GM23338 (cell line): Measurements from ENCODE around the gene LDB1. TPM values are rescaled to one million over a fixed set of nuclear protein-coding genes. Genes with fewer than 3 reads are reported as not detected.
A peak's percentile ranks its signal among the peaks of the same experiment; 100 is the strongest.

ENCODE experiments used
- ATAC-seq: fragments of 200-7000 bp; cut with Tn5 transposase; 3 replicates; pipeline ENCODE4 v1.9.1; 2020
- DNase-seq: peaks from one replicate; pipeline ENCODE4 v3.0.0-alpha.2; 2015; ENCODE audit warnings: low spot score
- H2AFZ ChIP-seq: fragments of 200-600 bp; sonication (generic); 2 replicates; pipeline ENCODE4 v1.8.0; 2016; ENCODE audit warnings: antibody characterized with exemption, mild to moderate bottlenecking, moderate library complexity
- H3F3A ChIP-seq: fragments of 200-600 bp; sonication (generic); replicated peaks from 2 replicates; pipeline ENCODE4 v1.8.0; 2017; ENCODE audit warnings: antibody characterized with exemption, mixed run types, low read depth
- H3K27ac ChIP-seq: fragments of 200-600 bp; sonication (generic); 2 replicates; pipeline ENCODE4 v1.6.1; 2016; ENCODE audit warnings: low read depth
- H3K27me3 ChIP-seq: fragments of 200-600 bp; sonication (generic); 2 replicates; pipeline ENCODE4 v1.8.0; 2016; ENCODE audit warnings: mild to moderate bottlenecking, mixed run types, moderate library complexity; ENCODE audit not compliant: insufficient read depth
- H3K36me3 ChIP-seq: fragments of 200-600 bp; sonication (generic); 2 replicates; pipeline ENCODE4 v1.8.0; 2016; ENCODE audit warnings: mild to moderate bottlenecking; ENCODE audit not compliant: insufficient read depth
- H3K4me1 ChIP-seq: fragments of 200-600 bp; sonication (generic); 2 replicates; pipeline ENCODE4 v1.8.0; 2016; ENCODE audit warnings: mild to moderate bottlenecking, moderate library complexity; ENCODE audit not compliant: insufficient read depth
- H3K4me2 ChIP-seq: fragments of 200-600 bp; sonication (generic); 2 replicates; pipeline ENCODE4 v1.7.1; 2017; ENCODE audit warnings: mixed run types
- H3K4me3 ChIP-seq: fragments of 200-600 bp; sonication (generic); 2 replicates; pipeline ENCODE4 v1.6.1; 2016; ENCODE audit warnings: mixed run types
- H3K79me2 ChIP-seq: fragments of 200-600 bp; sonication (generic); replicated peaks from 2 replicates; pipeline ENCODE4 v1.8.0; 2017; ENCODE audit warnings: mild to moderate bottlenecking; ENCODE audit not compliant: insufficient read depth
- H3K9me2 ChIP-seq: fragments of 200-600 bp; sonication (generic); 2 replicates; pipeline ENCODE4 v1.8.0; 2017; ENCODE audit not compliant: insufficient read depth
- H4K20me1 ChIP-seq: fragments of 200-600 bp; sonication (generic); replicated peaks from 2 replicates; pipeline ENCODE4 v1.8.0; 2017; ENCODE audit warnings: mild to moderate bottlenecking; ENCODE audit not compliant: insufficient read depth
- H3K27ac Mint-ChIP-seq: 2 replicates; pipeline ENCODE4 v1.8.0; 2020; ENCODE audit warnings: inconsistent platforms, mild to moderate bottlenecking, moderate library complexity, mixed read lengths
- H3K27me3 Mint-ChIP-seq: 3 replicates; pipeline ENCODE4 v1.8.0; 2022; ENCODE audit warnings: low read depth, mild to moderate bottlenecking, moderate library complexity, mixed read lengths, inconsistent platforms; ENCODE audit not compliant: insufficient read depth, poor library complexity
- H3K36me3 Mint-ChIP-seq: 3 replicates; pipeline ENCODE4 v1.8.0; 2021; ENCODE audit warnings: low read depth, mild to moderate bottlenecking, inconsistent platforms, moderate library complexity, mixed read lengths
- H3K4me1 Mint-ChIP-seq: 3 replicates; pipeline ENCODE4 v1.8.0; 2020; ENCODE audit warnings: mild to moderate bottlenecking, inconsistent platforms, mixed read lengths
- H3K4me3 Mint-ChIP-seq: 3 replicates; pipeline ENCODE4 v1.8.0; 2021; ENCODE audit warnings: moderate library complexity, mild to moderate bottlenecking, inconsistent platforms, mixed read lengths
- H3K9me3 Mint-ChIP-seq: 3 replicates; pipeline ENCODE4 v1.8.0; 2020; ENCODE audit warnings: moderate library complexity, mild to moderate bottlenecking, inconsistent platforms, mixed read lengths
- CREB1 ChIP-seq: fragments of 250-450 bp; sonication (Bioruptor Pico); IDR thresholded peaks from 2 replicates; pipeline ENCODE4 v1.5.0; 2020; ENCODE audit warnings: low read depth, mild to moderate bottlenecking, moderate library complexity
- ETS1 ChIP-seq: IDR thresholded peaks from 2 replicates; pipeline ENCODE4 v1.6.1; 2016; ENCODE audit warnings: antibody characterized with exemption
- EZH2 ChIP-seq: fragments of 200-600 bp; sonication (generic); IDR thresholded peaks from one replicate; pipeline ENCODE4 v1.8.0; 2017; ENCODE audit warnings: antibody characterized with exemption, mild to moderate bottlenecking, low read depth; ENCODE audit not compliant: unreplicated experiment
- EZH2phosphoT487 ChIP-seq: fragments of 200-600 bp; sonication (generic); IDR thresholded peaks from one replicate; pipeline ENCODE4 v1.8.1; 2018; ENCODE audit warnings: antibody characterized with exemption; ENCODE audit not compliant: unreplicated experiment
- JUNB ChIP-seq: IDR thresholded peaks from one replicate; pipeline ENCODE4 v1.6.1; 2016; ENCODE audit warnings: antibody characterized with exemption; ENCODE audit not compliant: unreplicated experiment
- POLR2AphosphoS5 ChIP-seq: IDR thresholded peaks from 2 replicates; pipeline ENCODE4 v1.6.1; 2016; ENCODE audit warnings: antibody characterized with exemption, low read depth
- REST ChIP-seq: IDR thresholded peaks from one replicate; pipeline ENCODE4 v1.6.1; 2018; ENCODE audit warnings: antibody characterized with exemption; ENCODE audit not compliant: unreplicated experiment
- STAT1 ChIP-seq: IDR thresholded peaks from one replicate; pipeline ENCODE4 v1.6.1; 2016; ENCODE audit warnings: antibody characterized with exemption; ENCODE audit not compliant: unreplicated experiment
- ZNF114 ChIP-seq: fragments of 250-450 bp; sonication (Bioruptor Pico); IDR thresholded peaks from 2 replicates; pipeline ENCODE4 v1.5.0; 2020; ENCODE audit warnings: mild to moderate bottlenecking, moderate library complexity
- ZNF462 ChIP-seq: fragments of 250-450 bp; sonication (Bioruptor Pico); IDR thresholded peaks from 2 replicates; pipeline ENCODE4 v1.5.0; 2020; ENCODE audit warnings: mild to moderate bottlenecking, moderate library complexity
- polyA plus RNA-seq: library from polyadenylated mRNA; unstranded; fragments of >200 nt; fragmentation: Nextera tagmentation; extraction: Ambion mirVana; gene quantifications from 2 replicates; pipeline ENCODE4 v1.2.1, GENCODE V29; 2016
- total RNA-seq: library from RNA; depleted of rRNA; stranded (reverse); fragments of >200 nt; shearing (Covaris generic); gene quantifications from 2 replicates; pipeline ENCODE4 v1.2.3, GENCODE V29; 2014

The LDB1 gene
- total and polyA plus RNA-seq, 2 experiments from 2014 or later: 16.3 to 69.3 TPM

GRCh38 chr10:102135956-102136526, 15.9 kb upstream of the LDB1 start:
- Mint-ChIP-seq H3K4me3 (peak overlapping the region; percentile 40), H3K27ac (no peak overlapping the region), H3K4me1 (peaks cover 23% of the 10 kb centered on the region), H3K9me3 (no peaks in the 10 kb centered on the region), H3K36me3 (peaks cover 56% of the 10 kb centered on the region), H3K27me3 (peaks cover 21% of the 10 kb centered on the region)
- Histone ChIP-seq H3K36me3 (peaks cover 25% of the 10 kb centered on the region), H4K20me1 (peaks cover 67% of the 10 kb centered on the region), H3K4me3 (peak overlapping the region; percentile 30; the same call in 1 of the 2 replicates), H3K4me2 (peak overlapping the region; percentile 43), H3K27ac (0 out of 2 replicates have a peak overlapping the region, but pooled peaks have one; percentile 26), H3K4me1 (peaks cover 24% of the 10 kb centered on the region), H2AFZ (no peak overlapping the region), H3K79me2 (peaks cover 82% of the 10 kb centered on the region), H3K27me3 (no peaks in the 10 kb centered on the region), H3F3A (0 out of 2 replicates have a peak, but pooled peaks cover 7% of the 10 kb centered on the region), H3K9me2 (no peaks in the 10 kb centered on the region)
- no peak for TF ChIP-seq STAT1
- no peak for TF ChIP-seq JUNB
- no peak for TF ChIP-seq EZH2
- no peak for TF ChIP-seq ZNF462 (CRISPR knock-in tag)
- no peak for TF ChIP-seq POLR2AphosphoS5
- no peak for TF ChIP-seq CREB1 (CRISPR knock-in tag)
- TF ChIP-seq ZNF114 (CRISPR knock-in tag): no peak
- no peak for TF ChIP-seq ETS1
- no peak for TF ChIP-seq REST
- TF ChIP-seq EZH2phosphoT487: no peak
- ATAC-seq (no peak), DNase-seq (no peak)
